Measurements from ENCODE around the gene ZNF234. TPM values are rescaled to one million over a fixed set of nuclear protein-coding genes. Genes with fewer than 3 reads are reported as not detected.
"Not testable (repeated sequence)": the region's sequence is repeated elsewhere in the genome, so short reads cannot be mapped to it uniquely, and the experiment has no call there.

Gene ZNF234
- total RNA-seq, 1 experiment from 2014 or later: 3.4 TPM

DNA sequence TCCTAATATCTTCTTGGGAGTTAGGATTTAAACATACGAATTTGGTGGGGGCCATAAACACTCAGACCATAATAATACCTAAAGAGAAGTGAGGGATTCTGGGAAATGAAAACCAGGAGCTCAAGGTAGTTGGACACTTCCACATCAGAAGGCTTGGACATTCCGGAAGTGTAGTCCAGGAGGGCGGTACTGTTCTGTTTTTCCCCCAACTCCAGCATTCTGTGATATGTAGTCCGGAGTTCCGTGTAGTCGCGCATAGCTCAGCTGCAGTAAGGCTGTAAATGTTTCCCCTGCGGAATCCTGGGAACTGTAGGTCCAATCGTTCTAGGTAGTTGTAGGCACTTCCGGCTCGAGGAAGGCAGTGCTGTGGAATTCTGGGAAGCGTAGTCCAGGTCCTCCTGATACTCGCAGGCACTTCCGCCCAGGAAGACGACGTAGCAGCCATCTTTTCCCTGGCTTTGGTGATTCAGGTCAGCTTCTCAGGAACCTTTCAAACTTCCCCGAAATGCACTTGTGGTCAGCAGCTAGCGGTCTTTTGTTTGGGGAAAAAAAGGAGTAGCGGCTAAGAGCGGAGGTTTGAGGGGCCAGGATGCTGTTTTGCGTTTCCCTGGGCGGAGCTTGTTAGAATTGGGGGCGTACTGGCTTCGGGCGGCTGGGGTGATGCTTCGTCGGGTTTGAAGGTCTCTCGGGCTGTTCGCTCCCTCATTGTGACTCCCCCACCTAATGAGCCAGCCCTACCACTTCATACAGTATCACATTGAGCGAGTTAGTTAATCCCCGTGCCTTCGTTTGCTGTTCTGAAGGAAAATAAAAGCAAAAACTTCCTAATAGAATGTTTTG is 23.5 kb downstream of the ZNF234 start, which contains the start of gene ZNF226 (continued):
- TF ChIP-seq FOSL1 (IDR thresholded peaks at IDR 0.05; ENCODE audit: low read depth) (no peak), ZFX (IDR thresholded peaks at IDR 0.05) (no peak), YY1 (IDR thresholded peaks at IDR 0.05; ENCODE audit: extremely low read depth, insufficient replicate concordance, low read depth, low read length) (peak; percentile 92), EZH2 (IDR thresholded peaks at IDR 0.05) (no peak), SP1 (IDR thresholded peaks at IDR 0.05; ENCODE audit: low read depth) (peak; percentile 77)

GRCh38 chr19:44170660-44171059 is 29.3 kb downstream of the ZNF234 start:
- BruUV-seq (replicated peaks); CTCF ChIA-PET; H3K4me3 ChIP-seq (replicated peaks in 1 of 2; ENCODE audit: low read depth in 1 of 2, low read length in 2 of 2); H4K20me1 ChIP-seq (ENCODE audit: insufficient read depth); ATAC-seq; H3K27me3 ChIP-seq (ENCODE audit: insufficient read depth, low read length); RAD21 ChIA-PET (ENCODE audit: low non-redundant PET in 1 of 2, low total read pairs in 2 of 2, uncharacterized antibody in 2 of 2, unreplicated experiment in 2 of 2); POLR2A ChIA-PET; H2AFZ ChIP-seq (ENCODE audit: low read depth, low read length, poor library complexity, severe bottlenecking); H3K4me1 ChIP-seq (ENCODE audit: control insufficient read depth in 1 of 2, insufficient read depth in 2 of 2, low read length in 2 of 2); H3K79me2 ChIP-seq (ENCODE audit: insufficient read depth, low read length); H3K9me2 ChIP-seq (ENCODE audit: insufficient read depth); H3K4me2 ChIP-seq (ENCODE audit: low read length); DNase-seq (ENCODE audit: low read depth, low spot score); H3K9ac ChIP-seq (ENCODE audit: low read length); H3K27ac ChIP-seq (ENCODE audit: low read depth, low read length); intact Hi-C loops (cut with micrococcal nuclease): not testable (repeated sequence)
- Histone ChIP-seq H3K36me3 (ENCODE audit: control insufficient read depth in 1 of 2, insufficient read depth in 2 of 2, low read length in 2 of 2) (peaks cover 68% of the 10 kb centered on the region in 2 experiments), H3K9me3 (ENCODE audit: control insufficient read depth in 1 of 2, insufficient read depth in 1 of 2, low read depth in 1 of 2, low read length in 2 of 2) (peaks cover 3 to 11% of the 10 kb centered on the region in 2 experiments; a peak in 3 of 4 replicates)

DNA sequence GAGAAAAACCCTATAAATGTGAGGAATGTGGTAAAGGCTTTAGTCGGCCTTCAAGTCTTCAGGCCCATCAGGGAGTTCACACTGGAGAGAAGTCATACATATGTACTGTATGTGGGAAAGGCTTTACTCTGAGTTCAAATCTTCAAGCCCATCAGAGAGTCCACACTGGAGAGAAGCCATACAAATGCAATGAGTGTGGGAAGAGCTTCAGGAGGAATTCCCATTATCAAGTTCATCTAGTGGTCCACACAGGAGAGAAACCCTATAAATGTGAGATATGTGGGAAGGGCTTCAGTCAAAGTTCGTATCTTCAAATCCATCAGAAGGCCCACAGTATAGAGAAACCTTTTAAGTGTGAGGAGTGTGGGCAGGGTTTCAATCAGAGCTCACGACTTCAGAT is 35.2 kb downstream of the ZNF234 start:
- ATAC-seq: no peak
- Histone ChIP-seq H3K4me2 (ENCODE audit: low read length) (no peak overlapping the region), H3K4me3 (replicated peaks in 1 of 2; ENCODE audit: low read depth in 1 of 2, low read length in 2 of 2) (no peak overlapping the region), H4K20me1 (ENCODE audit: insufficient read depth) (no peaks in the 10 kb centered on the region), H3K9me3 (ENCODE audit: control insufficient read depth in 1 of 2, insufficient read depth in 1 of 2, low read depth in 1 of 2, low read length in 2 of 2) (peaks cover 4 to 15% of the 10 kb centered on the region in 2 experiments; a peak in 2 of 4 replicates), H3K36me3 (ENCODE audit: control insufficient read depth in 1 of 2, insufficient read depth in 2 of 2, low read length in 2 of 2) (peaks cover 45 to 49% of the 10 kb centered on the region in 2 experiments), H3K9ac (ENCODE audit: low read length) (no peak overlapping the region), H3K27me3 (ENCODE audit: insufficient read depth, low read length) (no peaks in the 10 kb centered on the region), H3K4me1 (ENCODE audit: control insufficient read depth in 1 of 2, insufficient read depth in 2 of 2, low read length in 2 of 2) (no peaks in the 10 kb centered on the region), H3K79me2 (ENCODE audit: insufficient read depth, low read length) (no peaks in the 10 kb centered on the region), H3K9me2 (ENCODE audit: insufficient read depth) (no peaks in the 10 kb centered on the region), H2AFZ (ENCODE audit: low read depth, low read length, poor library complexity, severe bottlenecking) (no peak overlapping the region), H3K27ac (ENCODE audit: low read depth, low read length) (no peak overlapping the region)
- BruUV-seq (replicated peaks): no TSS peak
- CTCF ChIA-PET: no interaction called here
- RAD21 ChIA-PET (ENCODE audit: low non-redundant PET in 1 of 2, low total read pairs in 2 of 2, uncharacterized antibody in 2 of 2, unreplicated experiment in 2 of 2): no interaction called here
- DNase-seq (ENCODE audit: low read depth, low spot score): no peak
- POLR2A ChIA-PET: no interaction called here
- intact Hi-C loops (cut with micrococcal nuclease): no loop called here
- TF ChIP-seq POLR2A (IDR thresholded peaks at IDR 0.05; ENCODE audit: borderline replicate concordance, extremely low read depth, insufficient read depth, insufficient read length): no peak
- TF ChIP-seq ATF3 (IDR thresholded peaks at IDR 0.05): no peak
- TF ChIP-seq ZNF274 (IDR thresholded peaks at IDR 0.05; ENCODE audit: low read depth, low read length): no peak
- no peak for TF ChIP-seq JUND (IDR thresholded peaks at IDR 0.05)
- TF ChIP-seq CEBPB (IDR thresholded peaks at IDR 0.05; ENCODE audit: low read depth): no peak
- no peak for TF ChIP-seq TCF7L2 (IDR thresholded peaks at IDR 0.05; ENCODE audit: borderline replicate concordance, extremely low read depth, insufficient read depth, insufficient read length)
- no peak for TF ChIP-seq EZH2 (IDR thresholded peaks at IDR 0.05)
- no peak for TF ChIP-seq SIN3A (IDR thresholded peaks at IDR 0.05; ENCODE audit: low read depth)
- TF ChIP-seq SP1 (IDR thresholded peaks at IDR 0.05; ENCODE audit: low read depth): no peak
- no peak for TF ChIP-seq SRF (IDR thresholded peaks at IDR 0.05; ENCODE audit: low read depth)
- TF ChIP-seq POLR2AphosphoS5 (IDR thresholded peaks at IDR 0.05; ENCODE audit: low read depth, low read length): no peak
- TF ChIP-seq ZBTB33 (IDR thresholded peaks at IDR 0.05; ENCODE audit: extremely low read depth, insufficient replicate concordance, low read length): no peak
- TF ChIP-seq, protein P1, sequence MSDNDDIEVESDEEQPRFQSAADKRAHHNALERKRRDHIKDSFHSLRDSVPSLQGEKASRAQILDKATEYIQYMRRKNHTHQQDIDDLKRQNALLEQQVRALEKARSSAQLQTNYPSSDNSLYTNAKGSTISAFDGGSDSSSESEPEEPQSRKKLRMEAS (IDR thresholded peaks at IDR 0.05): no peak
- no peak for TF ChIP-seq YY1 (IDR thresholded peaks at IDR 0.05; ENCODE audit: extremely low read depth, insufficient replicate concordance, low read depth, low read length)
- TF ChIP-seq RAD21 (IDR thresholded peaks at IDR 0.05; ENCODE audit: low read depth): no peak

Data from HCT116 (cell line).